ENCODE measurements around the gene PUS3.
"Not testable (repeated sequence)": the region's sequence is repeated elsewhere in the genome, so short reads cannot be mapped to it uniquely, and the experiment has no call there.

The PUS3 gene

GRCh38 chr11:125921042-125921441, 18.0 kb upstream of the PUS3 start:
- Histone ChIP-seq H3K18ac (ENCODE audit: low read length) (no peak overlapping the region), H2BK12ac (ENCODE audit: low read length) (no peak overlapping the region), H2BK5ac (ENCODE audit: low read length) (no peak overlapping the region), H3K9me3 (replicated peaks in 1 of 2; ENCODE audit: control insufficient read depth in 2 of 2, insufficient read depth in 1 of 2, low read depth in 1 of 2, low read length in 2 of 2) (no peaks in the 10 kb centered on the region), H3K4me1 (ENCODE audit: control insufficient read depth in 2 of 2, insufficient read depth in 1 of 2, low read depth in 1 of 2, low read length in 2 of 2) (peaks cover 0 to 2% of the 10 kb centered on the region in 2 donors), H3K4ac (ENCODE audit: low read length) (no peak overlapping the region), H2AFZ (ENCODE audit: low read length) (no peak overlapping the region), H3K23ac (ENCODE audit: low read depth, low read length, poor library complexity) (no peak overlapping the region), H2BK15ac (ENCODE audit: low read length) (no peak overlapping the region), H3K14ac (ENCODE audit: low read length) (no peak overlapping the region), H3K79me1 (ENCODE audit: low read depth, low read length) (no peaks in the 10 kb centered on the region), H4K8ac (ENCODE audit: low read depth, low read length) (no peak overlapping the region), H2AK5ac (ENCODE audit: low read depth, low read length) (no peak overlapping the region), H3K27ac (replicated peaks; ENCODE audit: low read length) (no peak overlapping the region), H3K9ac (ENCODE audit: low read depth, low read length, poor library complexity) (no peak overlapping the region), H3K27me3 (ENCODE audit: control insufficient read depth in 3 of 3, insufficient read depth in 3 of 3, low read depth in 1 of 3, low read length in 3 of 3) (peaks cover 0 to 28% (median 0%) of the 10 kb centered on the region in 3 experiments), H4K91ac (ENCODE audit: low read depth, low read length, poor library complexity) (no peak overlapping the region), H3K4me3 (ENCODE audit: low read length in 2 of 2) (no peak overlapping the region), H3K4me2 (ENCODE audit: insufficient read depth, low read length, poor library complexity, severe bottlenecking) (no peak overlapping the region), H2BK120ac (ENCODE audit: low read depth, low read length) (no peak overlapping the region), H3K36me3 (replicated peaks in 1 of 2; ENCODE audit: control insufficient read depth in 2 of 2, insufficient read depth in 2 of 2, low read length in 2 of 2) (no peaks in the 10 kb centered on the region)
- WGBS, 2 donors (ENCODE audit: extremely low coverage in 2 of 2, insufficient read length in 2 of 2, insufficient replicate concordance in 1 of 2): no CpG with 5 or more reads among the region's 9 CpGs
- no peak for DNase-seq (ENCODE audit: low spot score)

GRCh38 chr11:125918140-125918840, 15.3 kb upstream of the PUS3 start:
- H3K4me3 ChIP-seq (ENCODE audit: low read length in 2 of 2): no peak overlapping the region
- no peak overlapping the region for H3K4me2 ChIP-seq (ENCODE audit: insufficient read depth, low read length, poor library complexity, severe bottlenecking)
- no peaks in the 10 kb centered on the region for H3K4me1 ChIP-seq (ENCODE audit: control insufficient read depth in 2 of 2, insufficient read depth in 1 of 2, low read depth in 1 of 2, low read length in 2 of 2)
- H3K9me3 ChIP-seq (replicated peaks in 1 of 2; ENCODE audit: control insufficient read depth in 2 of 2, insufficient read depth in 1 of 2, low read depth in 1 of 2, low read length in 2 of 2): no peaks in the 10 kb centered on the region
- no peak for DNase-seq (ENCODE audit: low spot score)
- H3K27ac ChIP-seq (replicated peaks; ENCODE audit: low read length): no peak overlapping the region
- no peak overlapping the region for H2BK5ac ChIP-seq (ENCODE audit: low read length)
- WGBS, 2 donors (ENCODE audit: extremely low coverage in 2 of 2, insufficient read length in 2 of 2, insufficient replicate concordance in 1 of 2): no CpG with 5 or more reads among the region's 13 CpGs
- no peak overlapping the region for H4K91ac ChIP-seq (ENCODE audit: low read depth, low read length, poor library complexity)
- no peaks in the 10 kb centered on the region for H3K36me3 ChIP-seq (replicated peaks in 1 of 2; ENCODE audit: control insufficient read depth in 2 of 2, insufficient read depth in 2 of 2, low read length in 2 of 2)
- no peak overlapping the region for H4K8ac ChIP-seq (ENCODE audit: low read depth, low read length)
- no peak overlapping the region for H3K14ac ChIP-seq (ENCODE audit: low read length)
- H3K18ac ChIP-seq (ENCODE audit: low read length): no peak overlapping the region
- no peak overlapping the region for H2BK120ac ChIP-seq (ENCODE audit: low read depth, low read length)
- no peaks in the 10 kb centered on the region for H3K79me1 ChIP-seq (ENCODE audit: low read depth, low read length)
- no peak overlapping the region for H2AK5ac ChIP-seq (ENCODE audit: low read depth, low read length)
- no peak overlapping the region for H2AFZ ChIP-seq (ENCODE audit: low read length)
- H3K23ac ChIP-seq (ENCODE audit: low read depth, low read length, poor library complexity): no peak overlapping the region
- peaks cover 0 to 17% (median 0%) of the 10 kb centered on the region in 3 experiments for H3K27me3 ChIP-seq (ENCODE audit: control insufficient read depth in 3 of 3, insufficient read depth in 3 of 3, low read depth in 1 of 3, low read length in 3 of 3)
- H2BK12ac ChIP-seq (ENCODE audit: low read length): no peak overlapping the region
- H3K4ac ChIP-seq (ENCODE audit: low read length): no peak overlapping the region
- H3K9ac ChIP-seq (ENCODE audit: low read depth, low read length, poor library complexity): no peak overlapping the region
- H2BK15ac ChIP-seq (ENCODE audit: low read length): no peak overlapping the region

GRCh38 chr11:125916683-125917347, 13.8 kb upstream of the PUS3 start:
- WGBS, 2 donors (ENCODE audit: extremely low coverage in 2 of 2, insufficient read length in 2 of 2, insufficient replicate concordance in 1 of 2): no CpG with 5 or more reads among the region's 12 CpGs
- Histone ChIP-seq H2BK5ac (ENCODE audit: low read length) (no peak overlapping the region), H3K18ac (ENCODE audit: low read length) (no peak overlapping the region), H3K4me3 (ENCODE audit: low read length in 2 of 2) (no peak overlapping the region), H2BK120ac (ENCODE audit: low read depth, low read length) (no peak overlapping the region), H2BK15ac (ENCODE audit: low read length) (no peak overlapping the region), H3K4ac (ENCODE audit: low read length) (no peak overlapping the region), H2AK5ac (ENCODE audit: low read depth, low read length) (no peak overlapping the region), H3K36me3 (replicated peaks in 1 of 2; ENCODE audit: control insufficient read depth in 2 of 2, insufficient read depth in 2 of 2, low read length in 2 of 2) (no peaks in the 10 kb centered on the region), H3K79me1 (ENCODE audit: low read depth, low read length) (no peaks in the 10 kb centered on the region), H3K27ac (replicated peaks; ENCODE audit: low read length) (no peak overlapping the region), H3K14ac (ENCODE audit: low read length) (no peak overlapping the region), H3K9me3 (replicated peaks in 1 of 2; ENCODE audit: control insufficient read depth in 2 of 2, insufficient read depth in 1 of 2, low read depth in 1 of 2, low read length in 2 of 2) (no peaks in the 10 kb centered on the region), H3K9ac (ENCODE audit: low read depth, low read length, poor library complexity) (no peak overlapping the region), H2BK12ac (ENCODE audit: low read length) (no peak overlapping the region), H4K8ac (ENCODE audit: low read depth, low read length) (no peak overlapping the region), H3K23ac (ENCODE audit: low read depth, low read length, poor library complexity) (no peak overlapping the region), H4K91ac (ENCODE audit: low read depth, low read length, poor library complexity) (no peak overlapping the region), H2AFZ (ENCODE audit: low read length) (no peak overlapping the region), H3K27me3 (ENCODE audit: control insufficient read depth in 3 of 3, insufficient read depth in 3 of 3, low read depth in 1 of 3, low read length in 3 of 3) (peaks cover 0 to 11% (median 0%) of the 10 kb centered on the region in 3 experiments), H3K4me1 (ENCODE audit: control insufficient read depth in 2 of 2, insufficient read depth in 1 of 2, low read depth in 1 of 2, low read length in 2 of 2) (no peaks in the 10 kb centered on the region), H3K4me2 (ENCODE audit: insufficient read depth, low read length, poor library complexity, severe bottlenecking) (no peak overlapping the region)
- no peak for DNase-seq (ENCODE audit: low spot score)

GRCh38 chr11:125914601-125915000, 11.6 kb upstream of the PUS3 start:
- H3K9ac ChIP-seq (ENCODE audit: low read depth, low read length, poor library complexity); H3K9me3 ChIP-seq (replicated peaks in 1 of 2; ENCODE audit: control insufficient read depth in 2 of 2, insufficient read depth in 1 of 2, low read depth in 1 of 2, low read length in 2 of 2); H3K14ac ChIP-seq (ENCODE audit: low read length); H2BK5ac ChIP-seq (ENCODE audit: low read length); H3K4me2 ChIP-seq (ENCODE audit: insufficient read depth, low read length, poor library complexity, severe bottlenecking); H4K8ac ChIP-seq (ENCODE audit: low read depth, low read length); H3K27ac ChIP-seq (replicated peaks; ENCODE audit: low read length); H2BK120ac ChIP-seq (ENCODE audit: low read depth, low read length); H3K4me3 ChIP-seq (ENCODE audit: low read length in 2 of 2); H4K91ac ChIP-seq (ENCODE audit: low read depth, low read length, poor library complexity); H3K4ac ChIP-seq (ENCODE audit: low read length); H3K79me1 ChIP-seq (ENCODE audit: low read depth, low read length); H2BK15ac ChIP-seq (ENCODE audit: low read length); DNase-seq (ENCODE audit: low spot score); H3K4me1 ChIP-seq (ENCODE audit: control insufficient read depth in 2 of 2, insufficient read depth in 1 of 2, low read depth in 1 of 2, low read length in 2 of 2); H2AK5ac ChIP-seq (ENCODE audit: low read depth, low read length); H2AFZ ChIP-seq (ENCODE audit: low read length); H3K36me3 ChIP-seq (replicated peaks in 1 of 2; ENCODE audit: control insufficient read depth in 2 of 2, insufficient read depth in 2 of 2, low read length in 2 of 2); H3K18ac ChIP-seq (ENCODE audit: low read length); H3K23ac ChIP-seq (ENCODE audit: low read depth, low read length, poor library complexity); H2BK12ac ChIP-seq (ENCODE audit: low read length); H3K27me3 ChIP-seq (ENCODE audit: control insufficient read depth in 3 of 3, insufficient read depth in 3 of 3, low read depth in 1 of 3, low read length in 3 of 3): not testable (repeated sequence)
- WGBS, 2 donors (ENCODE audit: extremely low coverage in 2 of 2, insufficient read length in 2 of 2, insufficient replicate concordance in 1 of 2): no CpG with 5 or more reads among the region's 3 CpGs
